Neural cell (in vitro differentiated cells): Measurements from ENCODE around the gene TMSB15C. TPM values are rescaled to one million over a fixed set of nuclear protein-coding genes. Genes with fewer than 3 reads are reported as not detected.

Experiments
- H2AFZ ChIP-seq: fragments of 200-600, 300-800 bp; sonication (generic), shearing (Covaris generic); 2 replicates; pipeline ENCODE4 v1.6.0; 2014; ENCODE audit warnings: low read depth, mild to moderate bottlenecking, antibody characterized with exemption, low read length, moderate library complexity
- H3F3A ChIP-seq: fragments of 200-600 bp; shearing (Covaris generic); 2 replicates; pipeline ENCODE4 v1.6.1; 2016; ENCODE audit warnings: mild to moderate bottlenecking, moderate library complexity, mixed read lengths, antibody characterized with exemption, low read length; ENCODE audit not compliant: insufficient read depth, poor library complexity, severe bottlenecking
- H3K27ac ChIP-seq: fragments of 200-600, 300-800 bp; sonication (generic), shearing (Covaris generic); 2 replicates; pipeline ENCODE4 v1.5.1; 2014; ENCODE audit warnings: mild to moderate bottlenecking, low read length, moderate library complexity
- H3K27me3 ChIP-seq: fragments of 300-800, 200-600 bp; sonication (generic), shearing (Covaris generic); 2 replicates; pipeline ENCODE4 v1.6.0; 2014; ENCODE audit warnings: mild to moderate bottlenecking, low read depth, low read length, moderate library complexity; ENCODE audit not compliant: insufficient read depth
- H3K36me3 ChIP-seq: fragments of 300-800, 200-600 bp; sonication (generic), shearing (Covaris generic); 2 replicates; pipeline ENCODE4 v1.5.1; 2014; ENCODE audit warnings: mild to moderate bottlenecking, antibody characterized with exemption, low read length, moderate library complexity; ENCODE audit not compliant: insufficient read depth
- H3K4me2 ChIP-seq: fragments of 300-800, 200-600 bp; sonication (generic), shearing (Covaris generic); 2 replicates; pipeline ENCODE4 v1.6.0; 2014; ENCODE audit warnings: mild to moderate bottlenecking, low read length
- H3K4me3 ChIP-seq: fragments of 300-800, 200-600 bp; sonication (generic), shearing (Covaris generic); 2 replicates; pipeline ENCODE4 v1.5.1; 2014; ENCODE audit warnings: mild to moderate bottlenecking, low read length, moderate library complexity
- H3K79me2 ChIP-seq: fragments of 200-600 bp; shearing (Covaris generic); replicated peaks from 2 replicates; pipeline ENCODE4 v1.6.0; 2014; ENCODE audit warnings: mild to moderate bottlenecking, low read length, moderate library complexity; ENCODE audit not compliant: insufficient read depth
- H3K9ac ChIP-seq: fragments of 300-800, 200-600 bp; sonication (generic), shearing (Covaris generic); 2 replicates; pipeline ENCODE4 v1.6.1; 2016; ENCODE audit warnings: mild to moderate bottlenecking, low read length, mixed read lengths
- H3K9me2 ChIP-seq: fragments of 200-600 bp; shearing (Covaris generic); 2 replicates; pipeline ENCODE4 v1.6.1; 2016; ENCODE audit warnings: mild to moderate bottlenecking, low read length, mixed read lengths; ENCODE audit not compliant: insufficient read depth
- H3K9me3 ChIP-seq: fragments of 200-600, 300-800 bp; sonication (generic), shearing (Covaris generic); 2 replicates; pipeline ENCODE4 v1.6.1; 2016; ENCODE audit warnings: mild to moderate bottlenecking, mixed run types, low read length, moderate library complexity, mixed read lengths
- H4K20me1 ChIP-seq: fragments of 200-600 bp; shearing (Covaris generic); 2 replicates; pipeline ENCODE4 v1.6.1; 2016; ENCODE audit warnings: mild to moderate bottlenecking, mixed run types; ENCODE audit not compliant: insufficient read depth
- EP300 ChIP-seq: fragments of 450-650 bp; conservative IDR thresholded peaks from 2 replicates; pipeline ENCODE4 v1.6.1; 2014; ENCODE audit warnings: antibody characterized with exemption, mild to moderate bottlenecking, moderate library complexity; ENCODE audit not compliant: poor library complexity, severe bottlenecking
- EZH2 ChIP-seq: fragments of 200-600, 300-800 bp; shearing (Covaris generic), sonication (generic); IDR thresholded peaks from 2 replicates; pipeline ENCODE4 v1.6.1; 2014; ENCODE audit warnings: antibody characterized with exemption, low read length, borderline replicate concordance, mild to moderate bottlenecking; ENCODE audit not compliant: insufficient read depth, poor library complexity, severe bottlenecking
- MXI1 ChIP-seq: fragments of 450-650 bp; conservative IDR thresholded peaks from 2 replicates; pipeline ENCODE4 v1.6.1; 2014; ENCODE audit warnings: antibody characterized with exemption, mild to moderate bottlenecking; ENCODE audit not compliant: poor library complexity, severe bottlenecking
- POLR2AphosphoS5 ChIP-seq: IDR thresholded peaks from 2 replicates; pipeline ENCODE4 v1.6.1; 2012
- RAD21 ChIP-seq: fragments of 450-650 bp; conservative IDR thresholded peaks from 2 replicates; pipeline ENCODE4 v1.6.1; 2014; ENCODE audit warnings: antibody characterized with exemption, mild to moderate bottlenecking, moderate library complexity
- REST ChIP-seq: IDR thresholded peaks from 2 replicates; pipeline ENCODE4 v1.6.1; 2012; ENCODE audit warnings: borderline replicate concordance
- SMC3 ChIP-seq: fragments of 450-650 bp; conservative IDR thresholded peaks from 2 replicates; pipeline ENCODE4 v1.6.1; 2014; ENCODE audit warnings: antibody characterized with exemption, mild to moderate bottlenecking, moderate library complexity; ENCODE audit not compliant: poor library complexity
- TAF1 ChIP-seq: IDR thresholded peaks from 2 replicates; pipeline ENCODE4 v1.6.1; 2012; ENCODE audit warnings: low read depth
- polyA plus RNA-seq: library from polyadenylated mRNA; depleted of rRNA; stranded (reverse); fragments of >200 nt; gene quantifications from 2 replicates; pipeline ENCODE4 v1.2.3, GENCODE V29; 2014
- TF ChIP-seq, protein P1 (sequence below): fragments of 450-650 bp; IDR thresholded peaks from 2 replicates; pipeline ENCODE4 v1.5.1; 2014; ENCODE audit warnings: antibody characterized with exemption, mild to moderate bottlenecking, moderate library complexity; ENCODE audit not compliant: poor library complexity, severe bottlenecking

The TMSB15C gene
- polyA plus RNA-seq, 1 donor from 2014 or later: 53.2 TPM

DNA sequence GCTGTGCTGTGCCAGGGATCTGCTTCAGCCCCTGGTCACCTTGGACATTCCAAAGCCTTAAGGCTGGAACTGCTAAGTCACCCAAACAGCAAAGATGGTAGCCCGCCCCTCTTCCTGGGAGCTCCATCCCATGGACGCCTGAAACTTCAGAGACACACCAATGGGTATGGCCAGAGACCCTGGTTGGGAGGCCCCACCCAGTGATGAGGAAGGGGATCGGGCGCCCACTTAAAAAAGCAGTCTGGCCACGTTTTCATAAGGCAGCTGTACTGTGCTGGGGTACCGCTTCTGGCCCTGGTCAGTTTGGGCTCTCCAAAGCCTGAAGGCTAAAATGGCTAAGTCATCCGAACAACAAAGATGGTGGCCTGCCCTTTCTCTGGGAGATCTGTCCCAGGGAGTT, 9.4 kb upstream of the TMSB15C start:
- Histone ChIP-seq H3K4me2 (no peak overlapping the region), H3K4me3 (no peak overlapping the region), H4K20me1 (no peaks in the 10 kb centered on the region), H3K9me3 (no peaks in the 10 kb centered on the region), H3K9ac (no peak overlapping the region), H3K9me2 (no peaks in the 10 kb centered on the region), H3K27me3 (no peaks in the 10 kb centered on the region), H3K27ac (no peak overlapping the region), H2AFZ (no peak overlapping the region), H3K79me2 (no peaks in the 10 kb centered on the region), H3F3A (no peaks in the 10 kb centered on the region), H3K36me3 (no peaks in the 10 kb centered on the region)
- no peak for TF ChIP-seq SMC3
- TF ChIP-seq MXI1: no peak
- TF ChIP-seq REST: no peak
- TF ChIP-seq TAF1: no peak
- TF ChIP-seq POLR2AphosphoS5: no peak

DNA sequence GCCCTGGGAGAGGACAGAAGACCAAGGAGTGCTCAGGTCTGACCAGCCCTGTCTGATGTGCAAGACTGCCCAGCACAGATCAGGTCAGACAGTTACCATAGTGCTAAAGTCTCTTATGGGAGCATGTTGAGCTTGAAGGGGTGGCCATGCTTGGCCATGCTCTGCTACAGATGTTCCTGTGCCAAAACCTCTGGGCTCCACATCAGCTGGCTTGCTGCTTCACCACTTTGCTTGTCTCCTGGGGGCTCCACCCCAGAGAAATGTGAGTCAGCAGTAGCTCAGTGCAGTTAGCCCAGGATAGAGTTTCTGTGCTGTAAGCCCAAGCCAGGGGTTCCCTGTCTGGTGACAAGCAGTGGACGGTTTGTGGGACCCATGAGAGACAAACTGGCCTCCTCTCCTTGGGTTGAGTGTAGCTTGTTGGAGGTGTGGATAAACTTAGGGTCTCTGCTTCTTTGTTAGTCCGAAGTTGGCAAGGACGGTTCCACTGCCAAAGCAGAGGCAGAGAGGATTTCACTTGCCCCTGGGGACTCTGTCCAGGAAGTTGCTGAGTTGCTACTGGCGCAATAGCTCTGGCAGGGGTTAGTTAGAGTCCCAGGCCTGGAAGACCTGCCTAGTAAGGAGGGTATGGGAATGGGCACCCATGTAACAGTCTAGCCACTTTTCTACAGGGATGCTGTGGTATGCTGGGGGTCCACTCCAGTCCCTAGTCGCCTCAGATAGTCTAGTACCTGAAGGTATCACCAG, 8.7 kb upstream of the TMSB15C start:
- TF ChIP-seq SMC3 (no peak), REST (no peak), MXI1 (no peak), POLR2AphosphoS5 (no peak), TAF1 (no peak), EP300 (no peak), RAD21 (no peak), EZH2 (no peak)
- TF ChIP-seq, protein P1, sequence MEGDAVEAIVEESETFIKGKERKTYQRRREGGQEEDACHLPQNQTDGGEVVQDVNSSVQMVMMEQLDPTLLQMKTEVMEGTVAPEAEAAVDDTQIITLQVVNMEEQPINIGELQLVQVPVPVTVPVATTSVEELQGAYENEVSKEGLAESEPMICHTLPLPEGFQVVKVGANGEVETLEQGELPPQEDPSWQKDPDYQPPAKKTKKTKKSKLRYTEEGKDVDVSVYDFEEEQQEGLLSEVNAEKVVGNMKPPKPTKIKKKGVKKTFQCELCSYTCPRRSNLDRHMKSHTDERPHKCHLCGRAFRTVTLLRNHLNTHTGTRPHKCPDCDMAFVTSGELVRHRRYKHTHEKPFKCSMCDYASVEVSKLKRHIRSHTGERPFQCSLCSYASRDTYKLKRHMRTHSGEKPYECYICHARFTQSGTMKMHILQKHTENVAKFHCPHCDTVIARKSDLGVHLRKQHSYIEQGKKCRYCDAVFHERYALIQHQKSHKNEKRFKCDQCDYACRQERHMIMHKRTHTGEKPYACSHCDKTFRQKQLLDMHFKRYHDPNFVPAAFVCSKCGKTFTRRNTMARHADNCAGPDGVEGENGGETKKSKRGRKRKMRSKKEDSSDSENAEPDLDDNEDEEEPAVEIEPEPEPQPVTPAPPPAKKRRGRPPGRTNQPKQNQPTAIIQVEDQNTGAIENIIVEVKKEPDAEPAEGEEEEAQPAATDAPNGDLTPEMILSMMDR: no peak
- no peak overlapping the region for H3K4me3 ChIP-seq
- no peaks in the 10 kb centered on the region for H3K9me2 ChIP-seq
- H3K79me2 ChIP-seq: no peaks in the 10 kb centered on the region
- H3K4me2 ChIP-seq: no peak overlapping the region
- no peak overlapping the region for H3K9ac ChIP-seq
- H3K36me3 ChIP-seq: no peaks in the 10 kb centered on the region
- H3K27me3 ChIP-seq: no peaks in the 10 kb centered on the region
- no peaks in the 10 kb centered on the region for H3K9me3 ChIP-seq
- no peaks in the 10 kb centered on the region for H4K20me1 ChIP-seq
- no peak overlapping the region for H3K27ac ChIP-seq
- H2AFZ ChIP-seq: no peak overlapping the region
- no peaks in the 10 kb centered on the region for H3F3A ChIP-seq
